ENCODE data around the gene KIF5C. TPM values are rescaled to one million over a fixed set of nuclear protein-coding genes. Genes with fewer than 3 reads are reported as not detected.

The KIF5C gene
- total and polyA plus RNA-seq, 7 experiments from 2014 or later, result 0.58 to 14.3 (median 5.1) TPM

- Mint-ChIP-seq H3K27me3 (no peaks in the 10 kb centered on the region), H3K27ac (no peak overlapping the region), H3K36me3 (peaks cover 0 to 11% (median 6%) of the 10 kb centered on the region in 5 donors), H3K4me1 (peaks cover 0 to 4% (median 4%) of the 10 kb centered on the region in 7 donors), H3K4me3 (no peak overlapping the region), H3K9me3 (no peaks in the 10 kb centered on the region)
- Histone ChIP-seq H3K4me3 (ENCODE audit: low read length) (no peak overlapping the region), H3K9me3 (ENCODE audit: control insufficient read depth in 2 of 3, low read length in 3 of 3) (no peaks in the 10 kb centered on the region), H3K4me1 (ENCODE audit: control insufficient read depth in 2 of 2, insufficient read depth in 2 of 2, low read length in 2 of 2) (no peaks in the 10 kb centered on the region), H3K27me3 (ENCODE audit: control insufficient read depth in 2 of 2, insufficient read depth in 2 of 2, low read length in 2 of 2) (no peaks in the 10 kb centered on the region), H3K36me3 (ENCODE audit: control insufficient read depth in 2 of 3, insufficient read depth in 3 of 3, low read length in 3 of 3) (no peaks in the 10 kb centered on the region), H3K27ac (ENCODE audit: low read depth, low read length) (no peak overlapping the region)
- CTCF ChIA-PET, result interaction anchor here (4.3 kb wide), 1 partner anchor 1004 kb away, joined by 16 read pairs; no protein-coding TSS in a partner anchor
- DNase-seq (no peak), ATAC-seq (no peak)
- POLR2A ChIA-PET, result no interaction called here
- intact Hi-C loops (cut with micrococcal nuclease), result no loop called here
These were observed 118.3 kb downstream of the KIF5C start for GRCh38 chr2:148993351-148993750.

- no peaks in the 10 kb centered on the region for H3K36me3 ChIP-seq (ENCODE audit: control insufficient read depth in 2 of 3, insufficient read depth in 3 of 3, low read length in 3 of 3)
- H3K4me1 ChIP-seq (ENCODE audit: control insufficient read depth in 2 of 2, insufficient read depth in 2 of 2, low read length in 2 of 2), result no peaks in the 10 kb centered on the region
- no peaks in the 10 kb centered on the region for H3K9me3 Mint-ChIP-seq
- H3K27me3 Mint-ChIP-seq, result no peaks in the 10 kb centered on the region
- no peaks in the 10 kb centered on the region for H3K9me3 ChIP-seq (ENCODE audit: control insufficient read depth in 2 of 3, low read length in 3 of 3)
- intact Hi-C loops (cut with micrococcal nuclease), result no loop called here
- no peak for DNase-seq
- no peak overlapping the region for H3K4me3 ChIP-seq (ENCODE audit: low read length)
- ATAC-seq, result no peak
- H3K4me3 Mint-ChIP-seq, result no peak overlapping the region
- no peak overlapping the region for H3K27ac Mint-ChIP-seq
- no peak overlapping the region for H3K27ac ChIP-seq (ENCODE audit: low read depth, low read length)
- CTCF ChIA-PET, result no interaction called here
- H3K4me1 Mint-ChIP-seq, result peaks cover 0 to 4% (median 4%) of the 10 kb centered on the region in 7 donors
- POLR2A ChIA-PET, result no interaction called here
- H3K36me3 Mint-ChIP-seq, result peaks cover 0 to 11% (median 6%) of the 10 kb centered on the region in 5 donors
- H3K27me3 ChIP-seq (ENCODE audit: control insufficient read depth in 2 of 2, insufficient read depth in 2 of 2, low read length in 2 of 2), result no peaks in the 10 kb centered on the region
These were observed 119.3 kb downstream of the KIF5C start for GRCh38 chr2:148994341-148994740.

GRCh38 chr2:148996805-148997204 is 121.8 kb downstream of the KIF5C start:
- ATAC-seq, result no peak
- Histone ChIP-seq H3K27me3 (ENCODE audit: control insufficient read depth in 2 of 2, insufficient read depth in 2 of 2, low read length in 2 of 2) (no peaks in the 10 kb centered on the region), H3K9me3 (ENCODE audit: control insufficient read depth in 2 of 3, low read length in 3 of 3) (no peaks in the 10 kb centered on the region), H3K4me3 (ENCODE audit: low read length) (no peak overlapping the region), H3K4me1 (ENCODE audit: control insufficient read depth in 2 of 2, insufficient read depth in 2 of 2, low read length in 2 of 2) (no peaks in the 10 kb centered on the region), H3K36me3 (ENCODE audit: control insufficient read depth in 2 of 3, insufficient read depth in 3 of 3, low read length in 3 of 3) (no peaks in the 10 kb centered on the region), H3K27ac (ENCODE audit: low read depth, low read length) (no peak overlapping the region)
- H3K27me3 Mint-ChIP-seq, result no peaks in the 10 kb centered on the region
- ChIA-PET POLR2A (no interaction called here), CTCF (no interaction called here)
- H3K27ac Mint-ChIP-seq, result no peak overlapping the region
- H3K4me3 Mint-ChIP-seq, result no peak overlapping the region
- H3K9me3 Mint-ChIP-seq, result no peaks in the 10 kb centered on the region
- no peak for DNase-seq
- peaks cover 0 to 11% (median 9%) of the 10 kb centered on the region in 5 donors for H3K36me3 Mint-ChIP-seq
- H3K4me1 Mint-ChIP-seq, result peaks cover 0 to 7% (median 0%) of the 10 kb centered on the region in 7 donors
- intact Hi-C loops (cut with micrococcal nuclease), result no loop called here

- no peaks in the 10 kb centered on the region for H3K27me3 Mint-ChIP-seq
- ChIA-PET CTCF (no interaction called here), POLR2A (no interaction called here)
- H3K9me3 Mint-ChIP-seq, result no peaks in the 10 kb centered on the region
- H3K4me1 Mint-ChIP-seq, result peaks cover 0 to 7% (median 0%) of the 10 kb centered on the region in 7 donors
- Histone ChIP-seq H3K4me1 (ENCODE audit: control insufficient read depth in 2 of 2, insufficient read depth in 2 of 2, low read length in 2 of 2) (no peaks in the 10 kb centered on the region), H3K27me3 (ENCODE audit: control insufficient read depth in 2 of 2, insufficient read depth in 2 of 2, low read length in 2 of 2) (no peaks in the 10 kb centered on the region), H3K9me3 (ENCODE audit: control insufficient read depth in 2 of 3, low read length in 3 of 3) (no peaks in the 10 kb centered on the region), H3K27ac (ENCODE audit: low read depth, low read length) (no peak overlapping the region), H3K36me3 (ENCODE audit: control insufficient read depth in 2 of 3, insufficient read depth in 3 of 3, low read length in 3 of 3) (no peaks in the 10 kb centered on the region), H3K4me3 (ENCODE audit: low read length) (no peak overlapping the region)
- H3K4me3 Mint-ChIP-seq, result no peak overlapping the region
- peaks cover 0 to 19% (median 14%) of the 10 kb centered on the region in 5 donors for H3K36me3 Mint-ChIP-seq
- intact Hi-C loops (cut with micrococcal nuclease), result no loop called here
- no peak overlapping the region for H3K27ac Mint-ChIP-seq
- no peak for DNase-seq
- no peak for ATAC-seq
These were observed 123.3 kb downstream of the KIF5C start for GRCh38 chr2:148998165-148998830.

- Histone ChIP-seq H3K27ac (ENCODE audit: low read depth, low read length) (no peak overlapping the region), H3K9me3 (ENCODE audit: control insufficient read depth in 2 of 3, low read length in 3 of 3) (no peaks in the 10 kb centered on the region), H3K27me3 (ENCODE audit: control insufficient read depth in 2 of 2, insufficient read depth in 2 of 2, low read length in 2 of 2) (no peaks in the 10 kb centered on the region), H3K4me1 (ENCODE audit: control insufficient read depth in 2 of 2, insufficient read depth in 2 of 2, low read length in 2 of 2) (no peaks in the 10 kb centered on the region), H3K4me3 (ENCODE audit: low read length) (no peak overlapping the region), H3K36me3 (ENCODE audit: control insufficient read depth in 2 of 3, insufficient read depth in 3 of 3, low read length in 3 of 3) (no peaks in the 10 kb centered on the region)
- no peak for ATAC-seq
- Mint-ChIP-seq H3K27ac (no peak overlapping the region), H3K36me3 (peaks cover 0 to 19% (median 14%) of the 10 kb centered on the region in 5 donors), H3K4me3 (no peak overlapping the region), H3K9me3 (no peaks in the 10 kb centered on the region), H3K4me1 (peaks cover 0 to 7% (median 0%) of the 10 kb centered on the region in 7 donors), H3K27me3 (no peaks in the 10 kb centered on the region)
- POLR2A ChIA-PET, result no interaction called here
- no peak for DNase-seq
- intact Hi-C loops (cut with micrococcal nuclease), result no loop called here
- CTCF ChIA-PET, result no interaction called here
These were observed 123.8 kb downstream of the KIF5C start for GRCh38 chr2:148998831-148999200.

GRCh38 chr2:148999451-148999921 is 124.5 kb downstream of the KIF5C start:
- Mint-ChIP-seq H3K27ac (no peak overlapping the region), H3K4me1 (peaks cover 0 to 7% (median 0%) of the 10 kb centered on the region in 7 donors), H3K27me3 (no peaks in the 10 kb centered on the region), H3K9me3 (no peaks in the 10 kb centered on the region), H3K4me3 (no peak overlapping the region), H3K36me3 (peaks cover 0 to 19% (median 14%) of the 10 kb centered on the region in 5 donors)
- H3K27ac ChIP-seq (ENCODE audit: low read depth, low read length), result no peak overlapping the region
- no peaks in the 10 kb centered on the region for H3K36me3 ChIP-seq (ENCODE audit: control insufficient read depth in 2 of 3, insufficient read depth in 3 of 3, low read length in 3 of 3)
- CTCF ChIA-PET, result interaction anchor here (0.5 to 1.0 kb wide), 2 partner anchors 8 to 1004 kb away, joined by 3 read pairs; no protein-coding TSS in a partner anchor
- H3K4me1 ChIP-seq (ENCODE audit: control insufficient read depth in 2 of 2, insufficient read depth in 2 of 2, low read length in 2 of 2), result no peaks in the 10 kb centered on the region
- intact Hi-C loops (cut with micrococcal nuclease), result no loop called here
- H3K4me3 ChIP-seq (ENCODE audit: low read length), result no peak overlapping the region
- POLR2A ChIA-PET, result no interaction called here
- DNase-seq (no peak), ATAC-seq (no peak)
- H3K9me3 ChIP-seq (ENCODE audit: control insufficient read depth in 2 of 3, low read length in 3 of 3), result no peaks in the 10 kb centered on the region
- no peaks in the 10 kb centered on the region for H3K27me3 ChIP-seq (ENCODE audit: control insufficient read depth in 2 of 2, insufficient read depth in 2 of 2, low read length in 2 of 2)
